ENCODE measurements around the gene CALML6.

- TF ChIP-seq CTCF (IDR thresholded peaks at IDR 0.05) (no peak), POLR2A (IDR thresholded peaks at IDR 0.05) (no peak)
These were observed 41.9 kb upstream of the CALML6 start for GRCh38 chr1:1873186-1873585.

Measured in tibial nerve (tissue), 3 donors.